K562 (cell line): Measurements from ENCODE around the gene S100A8. TPM values are rescaled to one million over a fixed set of nuclear protein-coding genes. Genes with fewer than 3 reads are reported as not detected.
"Not testable (repeated sequence)": the region's sequence is repeated elsewhere in the genome, so short reads cannot be mapped to it uniquely, and the experiment has no call there.

Experiments
- ATAC-seq: fragments of 200-7000 bp; cut with Tn5 transposase; 3 replicates; pipeline ENCODE4 v1.9.1; 2020; ENCODE audit warnings: moderate library complexity
- BruUV-seq: library from RNA; stranded (reverse); fragments of 400-500 nt; replicated peaks from 2 replicates; lab custom pipeline; 2021; lab: Mats Ljungman, UMichigan
- CTCF ChIA-PET: fragments of 300-600 bp; formaldehyde crosslinking; extraction: SDS; loops from one replicate; lab custom pipeline; 2021; ENCODE audit warnings: low intra/inter-chr PET ratio; lab: Yijun Ruan, JAX
- POLR2A ChIA-PET: fragments of 300-600, 350-650 bp; sonication (Branson Sonifier 250); formaldehyde crosslinking; extraction: SDS; loops from one replicate; lab custom pipeline; 2021; ENCODE audit warnings: antibody characterized with exemption, inconsistent platforms; lab: Yijun Ruan, JAX
- DNase-seq, 4 experiments: peaks; one replicate each; pipeline versions ENCODE4 v3.0.0 to v3.0.0-alpha.2; 2011 to 2018; ENCODE audit warnings: low spot score in 3 of 4, mixed read lengths in 3 of 4; ENCODE audit errors: extremely low read depth in 1 of 4
- FAIRE-seq: peaks from 2 replicates; lab custom pipeline; 2011; peaks lifted over from hg19 to GRCh38; lab: Jason Lieb, UNC
- H2AFZ ChIP-seq: 2 replicates; pipeline ENCODE4 v1.6.0; 2011; ENCODE audit warnings: low read depth, low read length, control low read depth, inconsistent platforms
- H3K27ac ChIP-seq: fragments of 200-600 bp; 3 replicates; pipeline ENCODE4 v1.8.0; 2011; ENCODE audit warnings: low read depth, mild to moderate bottlenecking, control low read depth, inconsistent platforms, low read length, moderate library complexity, mixed read lengths; ENCODE audit errors: extremely low read depth
- H3K27me3 ChIP-seq, 2 experiments: fragments of 300-600 bp in 1 of 2; 2 replicates in 1 of 2; 3 replicates in 1 of 2; pipeline versions ENCODE4 v1.6.0 to v1.8.0; 2011; ENCODE audit warnings: inconsistent platforms in 2 of 2, low read length in 2 of 2, mild to moderate bottlenecking in 1 of 2, mixed read lengths in 1 of 2, moderate library complexity in 1 of 2; ENCODE audit not compliant: control insufficient read depth in 2 of 2, insufficient read depth in 2 of 2
- H3K36me3 ChIP-seq: fragments of 300-600 bp; 3 replicates; pipeline ENCODE4 v1.8.0; 2011; ENCODE audit warnings: mild to moderate bottlenecking, low read length, inconsistent platforms; ENCODE audit not compliant: control insufficient read depth, insufficient read depth
- H3K4me1 ChIP-seq, 2 experiments: fragments of 200-600 bp in 1 of 2; replicated peaks in 1 of 2; 2 replicates in 1 of 2; 3 replicates in 1 of 2; pipeline versions ENCODE4 v1.5.1 to v1.8.0; 2011; ENCODE audit warnings: inconsistent platforms in 2 of 2, low read length in 2 of 2, mild to moderate bottlenecking in 1 of 2, mixed read lengths in 1 of 2, moderate library complexity in 1 of 2; ENCODE audit not compliant: control insufficient read depth in 2 of 2, insufficient read depth in 2 of 2
- H3K4me2 ChIP-seq: 2 replicates; pipeline ENCODE4 v1.6.1; 2011; ENCODE audit warnings: low read length, control low read depth, inconsistent platforms, mixed read lengths; ENCODE audit not compliant: insufficient read depth
- H3K4me3 ChIP-seq: fragments of 200-600 bp; sonication (generic), shearing (Covaris generic); 2 replicates; pipeline ENCODE4 v1.5.1; 2016; ENCODE audit warnings: control low read depth, inconsistent platforms
- H3K79me2 ChIP-seq: fragments of 200-600 bp; 3 replicates; pipeline ENCODE4 v1.8.0; 2011; ENCODE audit warnings: low read length, inconsistent platforms; ENCODE audit not compliant: control insufficient read depth, insufficient read depth
- H3K9ac ChIP-seq, 2 experiments: 2 replicates each; pipeline versions ENCODE4 v1.6.0 to v1.6.1; 2011; ENCODE audit warnings: low read depth in 2 of 2, low read length in 2 of 2, control low read depth in 1 of 2, inconsistent platforms in 1 of 2, mild to moderate bottlenecking in 1 of 2, mixed read lengths in 1 of 2; ENCODE audit not compliant: insufficient read depth in 1 of 2
- H3K9me1 ChIP-seq: one replicate; pipeline ENCODE4 v1.6.0; 2011; ENCODE audit warnings: inconsistent platforms, mild to moderate bottlenecking, low read length, moderate library complexity; ENCODE audit not compliant: control insufficient read depth, insufficient read depth
- H3K9me3 ChIP-seq: replicated peaks from 2 replicates; pipeline ENCODE4 v1.5.1; 2011; ENCODE audit warnings: low read depth, low read length, inconsistent platforms; ENCODE audit not compliant: control insufficient read depth, insufficient read depth
- H4K20me1 ChIP-seq: replicated peaks from 2 replicates; pipeline ENCODE4 v1.6.1; 2011; ENCODE audit warnings: low read length, inconsistent platforms, mixed read lengths; ENCODE audit not compliant: control insufficient read depth, insufficient read depth
- DIDO1 ChIP-seq: fragments of 450-650 bp; IDR thresholded peaks from 2 replicates; pipeline ENCODE4 v1.6.1; 2016; ENCODE audit warnings: low read depth, missing biosample characterization, missing genetic modification characterization
- HNRNPK ChIP-seq: fragments of 200-400 bp; formaldehyde crosslinking; IDR thresholded peaks from one replicate; pipeline ENCODE4 v1.6.1; 2018; ENCODE audit warnings: mild to moderate bottlenecking, low read depth, low read length; ENCODE audit not compliant: poor library complexity, severe bottlenecking
- LEF1 ChIP-seq: fragments of 450-650 bp; IDR thresholded peaks from 2 replicates; pipeline ENCODE4 v1.6.1; 2016; ENCODE audit warnings: mild to moderate bottlenecking
- TCF7 ChIP-seq: sonication (generic); IDR thresholded peaks from 2 replicates; pipeline ENCODE4 v1.6.1; 2016; ENCODE audit warnings: antibody characterized with exemption, borderline replicate concordance
- TCFL5 ChIP-seq: fragments of 250-450 bp; sonication (Bioruptor Pico); conservative IDR thresholded peaks from 2 replicates; pipeline ENCODE4 v1.6.1; 2021; ENCODE audit warnings: mild to moderate bottlenecking, moderate library complexity, matching md5 sums
- TRIM24 ChIP-seq, 2 experiments: fragments of 450-650 bp; IDR thresholded peaks; 2 replicates each; pipeline ENCODE4 v1.6.1; 2016
- XRCC5 ChIP-seq: fragments of 200-400 bp; formaldehyde crosslinking; IDR thresholded peaks from 2 replicates; pipeline ENCODE4 v1.6.1; 2017; ENCODE audit warnings: low read depth, mild to moderate bottlenecking, low read length
- WGBS: fragments of 100-300 bp; shearing (Covaris generic); methylation state at CpG from one replicate; pipeline ENCODE4 v1.1.6; 2016; ENCODE audit warnings: low coverage, mixed read lengths; ENCODE audit not compliant: insufficient coverage; ENCODE audit errors: missing lambda C conversion rate; 5-methylcytosine and 5-hydroxymethylcytosine counted together
- in situ Hi-C: fragments of 300-500 bp; cut with MboI; formaldehyde crosslinking; loops from 4 replicates; pipeline ENCODE4 v1.15.0; 2018; ENCODE audit warnings: inconsistent platforms, mixed read lengths
- intact Hi-C: fragments of 100-400 bp; cut with micrococcal nuclease; formaldehyde crosslinking; loops from 2 replicates; pipeline ENCODE4 v1.14.2; 2022
- polyA plus RNA-seq, 8 experiments: library from polyadenylated mRNA; depleted of rRNA in 4 of 8; stranded (reverse) in 5 of 8; unstranded in 3 of 8; fragments of >200 nt; fragmentation: Nextera tagmentation in 2 of 8; fragmentation: Illumina TruSeq in 1 of 8; extraction: Ambion mirVana in 2 of 8; extraction: Trizol in 1 of 8; gene quantifications; 2 replicates each; pipeline versions ENCODE4 v1.2.1 to v1.2.3, GENCODE V29; 2011 to 2014; ENCODE audit warnings: inconsistent platforms in 1 of 8, missing spikeins in 1 of 8
- total RNA-seq, 7 experiments: library from RNA; depleted of rRNA in 6 of 7; stranded (reverse); fragments of >200 nt in 6 of 7; fragmentation: Illumina TruSeq in 2 of 7; extraction: Trizol in 2 of 7; gene quantifications; 2 replicates each; pipeline versions ENCODE4 v1.2.1 to v1.2.3, GENCODE V29; 2011 to 2021; ENCODE audit warnings: low replicate concordance in 1 of 7

S100A8 gene
- total and polyA plus RNA-seq, 9 of the 15 experiments (the other 6 are each of a cell fraction or from before 2014, with no cell fraction given), result 0.15 to 0.60 TPM; not detected in 7

DNA sequence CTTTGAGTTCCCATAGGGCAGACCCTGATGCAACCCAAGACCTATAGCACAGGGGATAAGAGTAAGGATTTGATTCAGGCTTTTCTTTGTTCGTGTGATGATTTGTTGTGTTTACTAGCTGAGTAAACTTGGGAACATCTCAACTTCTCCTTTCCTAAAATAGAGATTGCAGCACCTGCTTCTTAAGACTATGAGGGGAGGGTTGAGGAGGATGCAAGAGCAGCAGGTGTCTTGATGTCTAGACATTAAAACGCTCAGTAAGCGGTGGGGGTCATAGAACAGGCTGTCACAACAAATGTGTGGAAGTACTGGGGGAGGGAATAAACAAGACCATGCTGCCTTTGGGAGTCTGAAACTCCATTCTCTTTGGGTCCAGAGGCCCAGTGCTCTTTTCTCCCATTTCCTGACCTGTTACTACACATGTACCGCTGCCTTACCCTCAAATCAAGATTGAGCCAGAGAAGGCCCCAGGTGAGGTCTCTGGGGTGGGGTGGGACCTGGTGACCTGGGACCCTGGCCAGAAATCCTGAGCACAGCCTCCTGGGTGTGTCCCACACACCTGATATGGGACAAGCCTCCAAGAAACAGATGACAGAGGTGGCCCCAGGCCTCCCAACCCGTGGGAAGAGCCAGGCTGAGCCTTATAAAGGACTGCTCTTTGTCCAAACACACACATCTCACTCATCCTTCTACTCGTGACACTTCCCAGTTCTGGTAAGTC lies 25.1 kb upstream of the S100A8 start, which contains the start of gene S100A7A:
Gene S100A7A (plus strand): TSS at position 671 of the 721 bp plus-strand sequence. CDS start 1,563 bp downstream, outside the sequence.
- WGBS, result 6% methylated on average over 6 of the region's 6 CpGs
- ChIA-PET POLR2A (interaction anchor here (0.5 kb wide), 1 partner anchor 17 kb away, joined by 3 read pairs; no protein-coding TSS in a partner anchor), CTCF (no interaction called here)
- Histone ChIP-seq H3K27ac (no peak within 1 kb of the TSS), H3K36me3 (no peaks in the 10 kb centered on the region), H4K20me1 (no peaks in the 10 kb centered on the region), H3K4me2 (no peak within 1 kb of the TSS), H3K9ac (no peak within 1 kb of the TSS), H3K9me1 (no peaks in the 10 kb centered on the region), H2AFZ (no peak within 1 kb of the TSS), H3K79me2 (no peaks in the 10 kb centered on the region), H3K4me3 (no peak within 1 kb of the TSS), H3K4me1 (no peaks in the 10 kb centered on the region), H3K9me3 (no peaks in the 10 kb centered on the region), H3K27me3 (peaks cover 0 to 21% of the 10 kb centered on the region in 2 experiments; a peak in 2 of 5 replicates)
- DNase-seq (no peak), FAIRE-seq (no peak), ATAC-seq (no peak)
- intact Hi-C loops (no loop called here), in situ Hi-C loops (no loop called here)
- TF ChIP-seq HNRNPK (no peak), LEF1 (no peak), DIDO1 (tag) (no peak), TCF7 (no peak), TRIM24 (IDR thresholded peaks at IDR 0.05) (no peak), TCFL5 (CRISPR knock-in tag) (no peak), XRCC5 (no peak)
- BruUV-seq, result no TSS peak

DNA sequence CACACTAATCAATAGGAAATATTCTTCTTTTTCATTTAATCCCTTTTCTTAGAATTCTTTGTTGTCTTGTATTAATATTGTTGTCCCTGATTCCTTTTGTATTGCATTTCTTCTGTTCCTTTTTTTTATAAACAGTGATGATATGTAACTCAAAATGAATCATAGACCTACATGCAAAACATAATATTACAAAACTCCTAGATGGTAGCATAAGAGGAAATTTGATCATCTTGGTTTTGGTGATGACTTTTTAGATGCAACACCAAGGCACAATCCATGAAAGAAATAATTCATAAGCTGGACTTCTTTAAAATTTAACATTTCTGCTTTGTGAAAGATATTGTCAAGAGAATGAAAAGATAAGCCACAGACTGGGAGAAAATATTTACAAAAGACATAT lies 23.1 kb upstream of the S100A8 start:
- H3K4me1 ChIP-seq, in situ Hi-C loops, H3K9me1 ChIP-seq, POLR2A ChIA-PET, H4K20me1 ChIP-seq, H3K79me2 ChIP-seq, H3K27me3 ChIP-seq, DNase-seq, ATAC-seq, H3K36me3 ChIP-seq, BruUV-seq, H3K9ac ChIP-seq, H3K4me3 ChIP-seq, H3K4me2 ChIP-seq, H3K9me3 ChIP-seq, H2AFZ ChIP-seq, CTCF ChIA-PET, intact Hi-C loops, H3K27ac ChIP-seq: not testable (repeated sequence)
- peak; percentile 23 for FAIRE-seq

DNA sequence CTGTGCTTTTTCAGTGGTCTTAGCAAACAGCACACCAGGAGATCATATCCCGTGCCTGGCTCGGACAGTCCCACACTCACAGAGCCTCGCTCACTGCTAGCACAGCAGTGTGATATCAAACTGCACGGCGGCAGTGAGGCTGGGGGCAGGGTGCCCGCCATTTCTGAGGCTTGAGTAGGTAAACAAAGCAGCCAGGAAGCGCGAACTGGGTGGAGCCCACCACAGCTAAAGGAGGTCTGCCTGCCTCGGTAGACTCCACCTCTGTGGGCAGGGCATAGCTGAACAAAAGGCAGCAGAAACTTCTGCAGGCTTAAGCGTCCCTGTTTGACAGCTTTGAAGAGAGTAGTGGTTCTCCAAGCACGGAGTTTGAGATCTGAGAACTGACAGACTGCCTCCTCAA lies 16.4 kb upstream of the S100A8 start:
- H3K4me1 ChIP-seq, H3K9me3 ChIP-seq, in situ Hi-C loops, H3K27ac ChIP-seq, H4K20me1 ChIP-seq, H3K36me3 ChIP-seq, H2AFZ ChIP-seq, H3K9ac ChIP-seq, BruUV-seq, H3K9me1 ChIP-seq, H3K4me3 ChIP-seq, H3K79me2 ChIP-seq, intact Hi-C loops, CTCF ChIA-PET, FAIRE-seq, ATAC-seq: not testable (repeated sequence)
- 3% methylated on average over 11 of the region's 11 CpGs for WGBS
- 0 out of 2 replicates have a peak overlapping the region, but pooled peaks have one; percentile 7 for H3K4me2 ChIP-seq
- peaks cover 2 to 16% of the 10 kb centered on the region in 2 experiments; a peak in 3 of 5 replicates for H3K27me3 ChIP-seq
- peak in 1 of 4 experiments; percentile 9 for DNase-seq
- POLR2A ChIA-PET, result interaction anchor here (1.0 to 1.1 kb wide), 3 partner anchors 11 to 108 kb away, joined by 3 read pairs; no protein-coding TSS in a partner anchor
